Measurements from ENCODE around the gene AMZ1.

- no peak for TF ChIP-seq CTCF (IDR thresholded peaks at IDR 0.05)
- TF ChIP-seq ZNF219 (CRISPR knock-in tag; IDR thresholded peaks at IDR 0.05; ENCODE audit: borderline replicate concordance) = no peak
- TF ChIP-seq ATF1 (CRISPR knock-in tag; IDR thresholded peaks at IDR 0.05) = no peak
- peak; percentile 60; the same call in 1 of the 2 replicates for TF ChIP-seq MAX (CRISPR knock-in tag; IDR thresholded peaks at IDR 0.05)
- no peak for TF ChIP-seq CREB1 (CRISPR knock-in tag; IDR thresholded peaks at IDR 0.05)
- TF ChIP-seq E2F5 (CRISPR knock-in tag; IDR thresholded peaks at IDR 0.05) = no peak
- 0 out of 2 replicates have a peak, but pooled peaks have one; percentile 30 for TF ChIP-seq SP1 (CRISPR knock-in tag; conservative IDR thresholded peaks at IDR 0.05)
Measured at GRCh38 chr7:2641406-2642393, 46.3 kb upstream of the AMZ1 start.
